Jurkat, Clone E6-1 (cell line): Measurements from ENCODE around the gene MCTP1.

Experiments used
- DNase-seq: peaks from one replicate; pipeline ENCODE4 v3.0.0-alpha.2; 2011; ENCODE audit warnings: low read depth, low spot score
- H3K4me3 ChIP-seq: 2 replicates; pipeline ENCODE4 v1.5.1; 2011; ENCODE audit warnings: mild to moderate bottlenecking, low read length, control low read depth, moderate library complexity

MCTP1 gene

GRCh38 chr5:94725142-94725541 is 559.8 kb downstream of the MCTP1 start:
- DNase-seq: no peak
- H3K4me3 ChIP-seq: no peak overlapping the region

GRCh38 chr5:94715768-94716167 is 569.1 kb downstream of the MCTP1 start:
- no peak for DNase-seq
- no peak overlapping the region for H3K4me3 ChIP-seq

DNA sequence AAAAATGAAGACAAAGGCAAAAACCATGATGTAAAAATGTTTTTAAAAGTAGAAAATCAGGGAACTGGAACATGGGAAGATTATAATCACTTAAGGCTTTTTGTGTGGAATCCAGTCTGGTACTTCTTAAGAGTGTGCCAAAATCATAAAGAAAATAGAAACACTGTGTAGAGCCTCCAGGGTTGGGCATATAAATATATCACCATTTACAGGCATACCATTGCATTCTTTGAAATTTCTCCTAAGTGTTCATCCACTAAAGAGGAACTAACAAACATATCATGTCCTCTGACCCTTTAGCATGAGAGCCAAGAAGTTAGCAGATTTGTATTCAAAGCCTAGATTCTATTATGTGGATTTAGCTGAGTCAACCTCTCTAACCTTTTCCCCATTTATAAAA is 573.1 kb downstream of the MCTP1 start:
- no peak overlapping the region for H3K4me3 ChIP-seq
- DNase-seq: no peak

- H3K4me3 ChIP-seq: no peak overlapping the region
- no peak for DNase-seq
These were observed 575.6 kb downstream of the MCTP1 start for GRCh38 chr5:94709277-94709676.

DNA sequence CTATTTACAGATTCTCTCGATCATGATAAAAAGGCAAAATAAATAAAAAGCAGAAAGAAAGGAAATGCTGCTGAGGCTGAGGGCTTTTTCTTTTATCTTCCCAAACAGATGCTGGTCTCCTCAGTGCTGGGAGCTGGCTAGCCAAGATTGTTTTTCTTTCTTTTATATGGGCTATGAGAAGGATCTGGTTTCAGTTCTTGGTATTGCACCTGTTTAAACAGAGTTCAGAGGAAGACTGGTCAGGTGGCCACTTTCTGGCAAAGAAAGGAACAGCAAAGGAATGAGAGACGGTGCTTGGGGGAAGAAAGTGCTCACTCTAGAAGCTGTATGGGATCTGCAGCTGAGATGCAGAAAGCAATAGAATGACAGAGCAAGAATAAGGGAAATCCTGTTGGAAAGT is 577.5 kb downstream of the MCTP1 start:
- DNase-seq: no peak
- no peak overlapping the region for H3K4me3 ChIP-seq

DNA sequence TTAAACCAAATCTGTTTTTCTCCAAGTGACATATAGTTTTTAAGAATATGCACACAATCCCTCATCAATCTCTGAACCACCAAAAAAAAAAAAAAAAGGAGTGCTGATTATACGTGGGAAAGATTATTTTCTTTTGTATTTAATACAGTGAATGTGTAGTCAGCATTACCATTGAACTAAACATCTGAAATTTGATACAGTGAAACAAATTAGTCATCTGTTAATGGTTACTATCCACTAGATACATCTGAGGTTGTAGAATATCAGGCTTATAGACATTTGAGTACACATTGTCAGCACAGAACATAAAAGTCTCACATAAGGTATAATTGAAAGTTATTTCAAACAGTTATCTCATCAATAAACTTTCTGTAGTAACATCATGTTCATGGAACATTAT is 579.5 kb downstream of the MCTP1 start:
- no peak for DNase-seq
- H3K4me3 ChIP-seq: no peak overlapping the region

DNA sequence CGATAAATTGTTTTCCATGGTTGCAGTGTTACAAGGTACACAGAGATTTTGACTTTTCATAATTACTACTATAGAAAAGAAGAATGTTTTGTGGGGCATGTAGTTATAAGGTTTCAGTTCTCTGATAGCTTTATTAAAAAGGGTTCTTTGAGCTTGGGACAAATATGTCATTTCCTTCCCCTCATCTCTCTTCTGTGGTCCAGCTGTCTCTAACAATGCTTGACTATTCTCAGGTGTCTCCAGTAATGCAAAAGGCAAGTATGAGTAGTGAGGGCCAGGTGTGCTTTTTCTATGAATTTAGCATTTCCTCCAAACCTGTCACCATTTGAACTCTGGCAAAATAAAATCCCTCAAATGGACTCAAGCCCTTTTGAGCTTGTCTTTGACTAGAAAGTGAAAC is 582.2 kb downstream of the MCTP1 start:
- no peak for DNase-seq
- H3K4me3 ChIP-seq: no peak overlapping the region

- DNase-seq: no peak
- no peak overlapping the region for H3K4me3 ChIP-seq
These were observed 584.3 kb downstream of the MCTP1 start for GRCh38 chr5:94700592-94700991.

DNA sequence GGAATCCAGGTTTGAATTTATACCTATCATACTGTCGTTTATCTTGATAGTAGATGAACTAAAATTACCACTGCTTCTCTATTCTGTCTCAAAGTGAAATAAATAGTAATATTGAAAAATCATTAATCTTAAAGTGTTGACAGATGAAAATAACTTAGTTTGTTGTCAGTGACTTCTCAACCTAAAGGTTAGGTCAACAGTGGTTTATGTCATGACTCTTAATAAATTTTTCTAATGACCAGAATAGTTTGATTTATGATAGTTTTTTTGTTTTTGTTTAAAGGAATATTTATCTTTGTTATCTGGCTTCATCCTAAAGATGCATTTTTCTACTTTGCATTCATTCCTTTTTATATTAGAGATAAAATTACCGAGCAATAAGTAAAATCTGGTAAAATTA is 585.3 kb downstream of the MCTP1 start:
- no peak overlapping the region for H3K4me3 ChIP-seq
- no peak for DNase-seq

- no peak overlapping the region for H3K4me3 ChIP-seq
- no peak for DNase-seq
These were observed 586.7 kb downstream of the MCTP1 start for GRCh38 chr5:94698197-94698596.

DNA sequence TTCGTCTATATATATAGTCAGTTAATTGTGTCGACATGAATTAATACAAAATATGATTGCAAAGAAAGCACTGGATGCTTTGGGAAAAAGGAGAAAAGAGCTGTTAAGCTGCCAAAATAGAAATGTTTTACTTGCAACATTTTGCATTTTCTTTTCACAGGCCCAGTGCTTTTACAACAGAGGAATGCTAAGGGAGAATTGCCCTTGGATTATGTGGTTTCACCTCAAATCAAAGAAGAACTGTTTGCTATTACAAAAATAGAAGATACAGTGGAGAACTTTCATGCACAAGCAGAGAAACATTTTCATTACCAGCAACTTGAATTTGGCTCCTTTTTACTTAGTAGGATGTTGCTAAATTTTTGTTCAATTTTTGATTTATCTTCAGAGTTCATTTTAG is 590.2 kb downstream of the MCTP1 start:
- no peak for DNase-seq
- no peak overlapping the region for H3K4me3 ChIP-seq

- DNase-seq: no peak
- H3K4me3 ChIP-seq: no peak overlapping the region
These were observed 591.0 kb downstream of the MCTP1 start for GRCh38 chr5:94693845-94694370.

DNA sequence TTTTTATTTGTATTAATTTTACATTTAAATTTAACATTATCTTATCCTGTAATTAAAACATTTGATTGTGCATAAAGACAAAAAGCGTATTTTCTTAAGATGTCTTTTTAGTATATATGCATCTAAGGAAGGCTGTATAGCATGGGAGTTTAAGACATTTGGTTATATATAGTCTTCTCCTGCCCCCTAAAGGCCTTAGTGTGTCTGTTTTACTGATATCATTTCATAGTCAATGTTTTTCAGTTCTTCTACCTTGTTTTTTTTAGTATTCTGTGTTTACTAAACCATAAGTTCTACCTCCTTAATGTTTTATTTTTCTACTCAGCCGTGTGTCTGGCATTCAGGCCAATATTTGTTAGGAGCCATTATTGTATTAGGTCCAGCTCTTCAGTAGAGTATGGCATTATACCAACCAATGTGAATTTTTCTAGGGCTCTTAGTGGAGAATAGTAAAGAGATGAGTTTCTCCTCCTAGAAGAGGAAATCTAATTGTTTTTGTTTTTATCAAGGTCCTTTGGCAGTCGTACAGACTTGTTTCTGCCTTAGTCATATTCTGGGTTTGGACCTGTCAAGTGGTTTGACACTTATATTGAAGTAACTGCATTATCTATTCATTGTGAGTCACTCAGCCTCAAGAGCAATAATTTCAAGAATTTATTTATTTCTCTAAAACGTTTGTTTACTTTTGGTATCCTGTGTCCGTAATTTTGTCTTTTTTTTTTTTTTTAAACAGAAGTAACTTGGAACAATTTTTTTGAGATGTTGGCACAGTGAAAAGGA is 591.7 kb downstream of the MCTP1 start:
- peak; percentile 28 for DNase-seq
- no peak overlapping the region for H3K4me3 ChIP-seq

DNA sequence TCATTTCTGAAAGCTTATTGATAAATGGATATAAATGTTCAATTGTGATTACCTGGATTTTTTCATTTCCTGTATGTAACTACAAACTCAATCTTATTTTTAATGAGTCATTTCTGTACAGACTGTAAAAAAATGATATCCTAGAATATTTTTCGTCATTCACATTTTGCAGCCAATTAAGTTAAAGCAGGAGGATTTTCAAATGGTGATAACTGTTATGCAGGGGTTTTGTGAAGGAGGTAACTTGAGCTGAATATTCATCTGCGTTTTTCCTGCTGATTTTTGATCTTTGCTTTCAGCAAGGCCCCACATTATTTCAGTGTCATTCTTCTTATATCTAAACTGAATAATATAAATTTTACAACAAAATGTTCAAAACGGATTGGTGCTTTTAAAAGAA is 592.3 kb downstream of the MCTP1 start:
- no peak overlapping the region for H3K4me3 ChIP-seq
- DNase-seq: no peak

DNA sequence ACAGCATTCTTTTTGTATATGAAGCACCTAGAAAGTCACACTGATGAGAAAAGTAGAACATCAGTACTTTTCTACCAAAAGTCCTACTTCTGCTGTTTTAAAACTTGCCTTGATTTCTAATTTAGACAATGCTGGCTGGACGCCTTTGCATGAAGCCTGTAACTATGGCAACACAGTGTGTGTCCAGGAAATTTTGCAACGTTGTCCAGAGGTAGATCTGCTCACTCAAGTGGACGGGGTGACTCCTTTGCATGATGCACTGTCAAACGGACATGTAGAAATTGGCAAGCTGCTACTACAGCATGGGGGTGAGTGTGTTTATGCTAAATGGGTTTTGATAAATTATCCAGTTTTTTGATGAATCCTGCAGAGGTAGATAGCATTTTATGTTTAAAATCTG is 592.9 kb downstream of the MCTP1 start:
- no peak for DNase-seq
- no peak overlapping the region for H3K4me3 ChIP-seq

DNA sequence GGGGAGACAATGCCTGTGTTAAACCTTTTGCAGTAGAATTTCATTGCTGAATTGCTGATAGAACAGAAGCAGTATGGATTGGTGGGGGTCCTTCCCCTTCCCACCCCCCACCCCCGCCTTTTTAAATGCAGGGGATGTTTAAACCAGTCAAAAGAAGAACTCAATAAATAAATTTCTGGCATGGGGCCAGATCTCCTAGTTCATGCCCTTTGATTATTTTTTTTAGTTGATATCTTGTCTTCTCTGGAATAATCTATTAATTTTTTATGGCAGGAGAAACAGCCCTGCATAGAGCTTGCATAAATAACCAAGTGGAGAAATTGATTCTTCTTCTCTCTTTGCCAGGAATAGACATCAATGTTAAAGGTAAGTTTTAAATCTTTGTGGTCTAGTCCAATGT is 593.6 kb downstream of the MCTP1 start:
- no peak for DNase-seq
- H3K4me3 ChIP-seq: no peak overlapping the region

- no peak overlapping the region for H3K4me3 ChIP-seq
- DNase-seq: no peak
These were observed 594.1 kb downstream of the MCTP1 start for GRCh38 chr5:94690778-94691177.

- no peak for DNase-seq
These were observed 595.0 kb downstream of the MCTP1 start for GRCh38 chr5:94689908-94690307.

DNA sequence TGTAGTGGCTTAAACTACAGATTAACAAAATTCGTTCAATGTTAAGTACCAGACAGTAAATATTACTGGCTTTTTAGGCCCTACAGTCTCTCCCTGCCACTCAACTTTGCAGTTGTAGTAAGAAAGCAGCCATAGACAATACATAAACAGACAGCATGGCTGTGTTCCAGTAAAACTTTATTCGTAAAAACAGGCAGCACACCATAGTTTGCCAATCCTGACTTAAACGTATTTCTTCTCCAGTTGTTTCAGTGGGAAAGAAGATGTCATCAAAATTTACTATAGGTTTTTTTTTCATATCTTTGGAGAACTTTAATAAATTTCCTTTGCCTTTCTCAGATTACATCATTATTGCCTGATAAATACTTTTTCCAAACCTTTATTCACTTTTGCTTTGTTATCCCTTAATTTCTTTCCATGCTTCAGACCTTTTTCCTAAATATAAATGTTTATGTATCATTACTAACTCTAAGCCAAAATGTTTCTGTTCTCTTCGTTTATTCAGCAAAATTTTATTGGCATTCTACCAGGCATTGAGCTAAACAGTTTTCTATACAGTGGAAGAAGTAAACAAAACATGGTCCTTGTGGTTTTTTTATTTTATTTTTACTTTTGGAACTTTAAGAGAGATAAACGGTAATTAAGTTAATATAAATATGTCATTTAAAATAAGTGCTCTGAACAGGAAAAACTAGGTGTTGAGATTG is 601.9 kb downstream of the MCTP1 start:
- no peak for DNase-seq

More at GRCh38 chr5:94689908-94690307, 595.0 kb downstream of the MCTP1 start:
- H3K4me3 ChIP-seq: no peak overlapping the region

GRCh38 chr5:94675965-94676618 is 608.8 kb downstream of the MCTP1 start:
- no peak for DNase-seq

More for the DNA sequence above, 601.9 kb downstream of the MCTP1 start:
- H3K4me3 ChIP-seq: no peak overlapping the region

More at GRCh38 chr5:94675965-94676618, 608.8 kb downstream of the MCTP1 start:
- no peak overlapping the region for H3K4me3 ChIP-seq
